ENCODE results near the gene KLF3.

The KLF3 gene

GRCh38 chr4:38699112-38699511, 35.1 kb downstream of the KLF3 start:
- DNase-seq: no peak

- DNase-seq: no peak
Measured at GRCh38 chr4:38703635-38704034, 39.6 kb downstream of the KLF3 start.

- no peak for DNase-seq
Measured at GRCh38 chr4:38704622-38705154, 40.7 kb downstream of the KLF3 start.

- DNase-seq: no peak
Measured at GRCh38 chr4:38706301-38706700, 42.3 kb downstream of the KLF3 start.

- no peak for DNase-seq
Measured at GRCh38 chr4:38710053-38710452, 46.1 kb downstream of the KLF3 start.

- DNase-seq: no peak
Measured at GRCh38 chr4:38711066-38711465, 47.1 kb downstream of the KLF3 start.

- DNase-seq: no peak
Measured at GRCh38 chr4:38715050-38715449, 51.1 kb downstream of the KLF3 start.

GRCh38 chr4:38716256-38716655, 52.3 kb downstream of the KLF3 start:
- DNase-seq: no peak

- no peak for DNase-seq
Measured at GRCh38 chr4:38717604-38718003, 53.6 kb downstream of the KLF3 start.

- DNase-seq: no peak
Measured at GRCh38 chr4:38723114-38723513, 59.1 kb downstream of the KLF3 start.

GRCh38 chr4:38723726-38724474, 59.9 kb downstream of the KLF3 start:
- DNase-seq: no peak

GRCh38 chr4:38724475-38724808, 60.4 kb downstream of the KLF3 start:
- no peak for DNase-seq

- no peak for DNase-seq
Measured at GRCh38 chr4:38728631-38729141, 64.7 kb downstream of the KLF3 start.

GRCh38 chr4:38730493-38730829, 66.5 kb downstream of the KLF3 start:
- no peak for DNase-seq

- peak; percentile 77 for DNase-seq
Measured at GRCh38 chr4:38730830-38731646, 67.0 kb downstream of the KLF3 start.

GRCh38 chr4:38733663-38734062, 69.7 kb downstream of the KLF3 start:
- no peak for DNase-seq

- no peak for DNase-seq
Measured at GRCh38 chr4:38734446-38734845, 70.4 kb downstream of the KLF3 start.

GRCh38 chr4:38734911-38735310, 70.9 kb downstream of the KLF3 start:
- DNase-seq: no peak

GRCh38 chr4:38735870-38736269, 71.9 kb downstream of the KLF3 start:
- DNase-seq: no peak

GRCh38 chr4:38738940-38739803, 75.2 kb downstream of the KLF3 start:
- DNase-seq: no peak

- no peak for DNase-seq
Measured at GRCh38 chr4:38740303-38740702, 76.3 kb downstream of the KLF3 start.

GRCh38 chr4:38743866-38744265, 79.9 kb downstream of the KLF3 start:
- DNase-seq: no peak

GRCh38 chr4:38745881-38746280, 81.9 kb downstream of the KLF3 start:
- DNase-seq: no peak
